Brain microvascular endothelial cell (primary cell): Measurements from ENCODE around the gene VPS18.

Source experiments
- DNase-seq: peaks from one replicate; pipeline ENCODE4 v3.0.0-alpha.2; 2020
- H3K27ac ChIP-seq: fragments of 250-450 bp; sonication (Bioruptor Pico); 2 replicates; pipeline ENCODE4 v1.5.1; 2020; ENCODE audit warnings: mild to moderate bottlenecking, moderate library complexity
- H3K27me3 ChIP-seq: fragments of 250-450 bp; sonication (Bioruptor Pico); replicated peaks from 2 replicates; pipeline ENCODE4 v1.5.1; 2020; ENCODE audit warnings: mild to moderate bottlenecking
- H3K36me3 ChIP-seq: fragments of 250-450 bp; sonication (Bioruptor Pico); replicated peaks from 2 replicates; pipeline ENCODE4 v1.5.1; 2020; ENCODE audit warnings: mild to moderate bottlenecking
- H3K4me3 ChIP-seq: 2 replicates; pipeline ENCODE4 v1.5.1; 2011; ENCODE audit warnings: low read depth, mild to moderate bottlenecking, control low read depth, low read length, moderate library complexity
- CTCF ChIP-seq: IDR thresholded peaks from 2 replicates; pipeline ENCODE4 v1.5.1; 2011; ENCODE audit warnings: low read depth, mild to moderate bottlenecking, moderate library complexity, low read length, control low read depth, inconsistent platforms; ENCODE audit errors: missing control alignments
- in situ Hi-C: cut with HindIII; loops from 2 replicates; pipeline ENCODE4 v1.10.0; 2017; ENCODE audit warnings: low sequenced_read_pairs, low pct_ligation_motif_present

The VPS18 gene

DNA sequence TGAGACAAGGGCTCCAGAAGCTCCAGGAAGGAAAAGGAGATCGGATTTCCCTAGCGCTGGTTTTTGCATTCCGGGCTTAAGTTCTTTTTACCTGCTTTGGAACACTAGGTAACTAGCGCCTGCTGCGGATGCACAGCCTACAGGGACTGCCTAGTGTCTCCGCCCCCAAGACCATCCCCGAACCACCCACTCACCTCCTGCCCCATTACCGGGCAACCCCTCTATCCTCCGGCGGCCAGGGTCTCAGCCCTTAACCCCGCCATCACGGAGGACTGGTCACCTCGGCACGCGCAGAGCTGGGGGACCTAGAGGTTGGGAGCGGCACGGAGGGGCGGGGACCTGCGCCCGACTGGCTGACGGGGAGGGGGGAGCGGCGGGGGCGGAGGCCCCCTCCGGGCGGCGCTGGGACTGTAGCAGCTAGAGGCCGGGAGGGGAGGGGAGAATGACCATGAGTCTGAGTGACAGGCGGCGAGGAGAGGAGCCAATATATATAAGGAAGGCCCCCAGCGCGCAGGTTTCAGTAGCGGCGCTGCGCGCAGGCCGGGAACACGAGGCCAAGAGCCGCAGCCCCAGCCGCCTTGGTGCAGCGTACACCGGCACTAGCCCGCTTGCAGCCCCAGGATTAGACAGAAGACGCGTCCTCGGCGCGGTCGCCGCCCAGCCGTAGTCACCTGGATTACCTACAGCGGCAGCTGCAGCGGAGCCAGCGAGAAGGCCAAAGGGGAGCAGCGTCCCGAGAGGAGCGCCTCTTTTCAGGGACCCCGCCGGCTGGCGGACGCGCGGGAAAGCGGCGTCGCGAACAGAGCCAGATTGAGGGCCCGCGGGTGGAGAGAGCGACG, 34.8 kb downstream of the VPS18 start, which contains the start of gene DLL4:
Gene DLL4 (plus strand): TSS at position 520 of the 839 bp plus-strand sequence. CDS start 329 bp downstream, outside the sequence.
- in situ Hi-C loops: no loop called here
- Histone ChIP-seq H3K27me3 (peaks cover 40% of the 10 kb centered on the region), H3K36me3 (no peaks in the 10 kb centered on the region), H3K27ac (no peak within 1 kb of the TSS), H3K4me3 (peak within 1 kb of the TSS; percentile 39)
- no peak for TF ChIP-seq CTCF
- peak; percentile 40 for DNase-seq

DNA sequence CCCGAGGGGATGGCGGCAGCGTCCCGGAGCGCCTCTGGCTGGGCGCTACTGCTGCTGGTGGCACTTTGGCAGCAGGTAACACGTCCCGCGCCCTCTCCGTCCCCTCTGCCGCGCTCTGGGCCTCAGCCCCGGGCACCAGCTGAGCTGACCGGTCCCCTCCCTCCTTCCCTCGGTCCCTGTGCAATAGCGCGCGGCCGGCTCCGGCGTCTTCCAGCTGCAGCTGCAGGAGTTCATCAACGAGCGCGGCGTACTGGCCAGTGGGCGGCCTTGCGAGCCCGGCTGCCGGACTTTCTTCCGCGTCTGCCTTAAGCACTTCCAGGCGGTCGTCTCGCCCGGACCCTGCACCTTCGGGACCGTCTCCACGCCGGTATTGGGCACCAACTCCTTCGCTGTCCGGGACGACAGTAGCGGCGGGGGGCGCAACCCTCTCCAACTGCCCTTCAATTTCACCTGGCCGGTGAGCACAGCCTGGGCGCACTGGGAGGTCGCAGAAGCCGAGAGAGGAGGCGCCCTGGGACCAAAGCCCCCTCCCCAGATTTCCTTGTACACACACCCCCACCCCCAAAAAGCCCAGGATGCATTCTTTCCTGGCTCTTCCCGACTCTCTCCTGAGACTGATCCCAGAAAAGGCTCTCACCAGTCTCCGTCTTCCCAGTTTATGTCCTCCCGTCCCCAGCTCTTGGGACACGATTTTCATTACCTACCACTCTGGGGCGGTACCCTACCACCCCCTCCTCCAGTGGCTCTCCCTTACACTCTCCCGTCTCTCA, 35.6 kb downstream of the VPS18 start:
- H3K27me3 ChIP-seq: peaks cover 40% of the 10 kb centered on the region
- in situ Hi-C loops: no loop called here
- H3K36me3 ChIP-seq: no peaks in the 10 kb centered on the region
- peak overlapping the region; percentile 39 for H3K4me3 ChIP-seq
- peak; percentile 35 for DNase-seq
- H3K27ac ChIP-seq: no peak overlapping the region
- TF ChIP-seq CTCF: peak; percentile 4

DNA sequence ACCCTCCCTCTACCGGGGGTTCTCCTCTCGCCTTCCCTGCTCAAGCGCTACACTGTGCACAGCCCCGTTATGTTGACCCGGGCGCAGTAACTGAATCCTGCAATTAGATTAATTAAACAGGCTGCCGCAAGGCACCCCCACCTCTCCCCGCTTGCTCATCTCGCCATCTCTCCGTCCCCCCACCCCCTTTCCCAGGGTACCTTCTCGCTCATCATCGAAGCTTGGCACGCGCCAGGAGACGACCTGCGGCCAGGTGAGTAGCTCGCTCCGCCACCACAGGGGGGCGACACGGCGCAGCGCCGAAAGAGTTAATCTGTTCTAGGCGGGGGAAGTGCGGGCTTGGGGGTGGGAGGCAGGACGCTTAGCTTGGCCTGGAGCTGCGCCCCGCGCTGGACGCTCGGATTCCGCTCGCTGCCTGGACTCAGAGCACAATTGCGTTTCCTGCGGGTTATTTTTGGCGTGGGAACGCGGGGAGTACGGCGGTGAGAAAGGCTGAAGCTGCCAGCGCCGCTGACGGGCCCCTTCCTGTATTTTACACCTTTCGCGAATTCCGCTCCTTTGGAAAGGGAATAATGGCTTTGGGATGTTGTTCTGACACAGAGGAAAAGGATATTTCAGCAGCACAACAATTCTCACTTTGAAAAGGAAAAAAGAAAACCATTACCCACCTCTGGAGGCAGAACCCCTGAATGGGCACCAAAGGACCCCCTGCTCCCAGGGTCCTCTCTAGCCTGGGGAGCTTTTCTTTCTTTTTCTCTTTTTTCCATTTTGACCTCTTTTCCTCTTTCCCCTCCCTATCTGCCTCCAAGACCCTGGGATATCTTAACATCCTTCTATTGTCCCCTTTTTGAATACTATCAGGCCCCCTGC, 36.4 kb downstream of the VPS18 start:
- in situ Hi-C loops: no loop called here
- TF ChIP-seq CTCF: peak; percentile 73
- Histone ChIP-seq H3K27me3 (peaks cover 36% of the 10 kb centered on the region), H3K36me3 (no peaks in the 10 kb centered on the region), H3K4me3 (peak overlapping the region; percentile 39), H3K27ac (no peak overlapping the region)
- DNase-seq: no peak

- in situ Hi-C loops: no loop called here
- no peak for DNase-seq
- Histone ChIP-seq H3K36me3 (no peaks in the 10 kb centered on the region), H3K27ac (no peak overlapping the region), H3K27me3 (peaks cover 28% of the 10 kb centered on the region), H3K4me3 (no peak overlapping the region)
- TF ChIP-seq CTCF: no peak
Observed at GRCh38 chr15:40931300-40932142, 37.3 kb downstream of the VPS18 start.

DNA sequence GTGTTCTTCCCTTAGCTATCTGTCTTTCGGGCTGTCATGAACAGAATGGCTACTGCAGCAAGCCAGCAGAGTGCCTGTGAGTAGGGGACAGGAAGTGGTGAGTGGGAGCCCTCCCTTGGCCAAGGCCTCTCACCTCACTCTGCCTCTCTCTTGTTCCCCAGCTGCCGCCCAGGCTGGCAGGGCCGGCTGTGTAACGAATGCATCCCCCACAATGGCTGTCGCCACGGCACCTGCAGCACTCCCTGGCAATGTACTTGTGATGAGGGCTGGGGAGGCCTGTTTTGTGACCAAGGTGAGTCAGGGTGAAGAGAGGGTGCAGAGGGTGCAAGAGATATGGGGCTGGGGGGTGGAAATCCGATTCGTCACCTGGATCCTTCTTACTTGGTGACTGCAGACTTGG, 37.9 kb downstream of the VPS18 start:
- no peak overlapping the region for H3K27ac ChIP-seq
- H3K27me3 ChIP-seq: peaks cover 21% of the 10 kb centered on the region
- H3K4me3 ChIP-seq: no peak overlapping the region
- in situ Hi-C loops: no loop called here
- TF ChIP-seq CTCF: no peak
- no peak for DNase-seq
- H3K36me3 ChIP-seq: no peaks in the 10 kb centered on the region
